SHP77 treated with DMSO at 0.1 percent for 48 hours (cell line): ENCODE data around the gene AP3M1.

Experiments
- DNase-seq: peaks from one replicate; lab custom pipeline; 2025; lab: John Stamatoyannopoulos, UW

AP3M1 gene

GRCh38 chr10:74079936-74080590 is 70.6 kb downstream of the AP3M1 start:
- DNase-seq = no peak

GRCh38 chr10:74079028-74079935 is 71.3 kb downstream of the AP3M1 start:
- DNase-seq = no peak

- no peak for DNase-seq
Measured at GRCh38 chr10:74078037-74078436, 72.6 kb downstream of the AP3M1 start.

- no peak for DNase-seq
Measured at GRCh38 chr10:74077416-74077815, 73.2 kb downstream of the AP3M1 start.

DNA sequence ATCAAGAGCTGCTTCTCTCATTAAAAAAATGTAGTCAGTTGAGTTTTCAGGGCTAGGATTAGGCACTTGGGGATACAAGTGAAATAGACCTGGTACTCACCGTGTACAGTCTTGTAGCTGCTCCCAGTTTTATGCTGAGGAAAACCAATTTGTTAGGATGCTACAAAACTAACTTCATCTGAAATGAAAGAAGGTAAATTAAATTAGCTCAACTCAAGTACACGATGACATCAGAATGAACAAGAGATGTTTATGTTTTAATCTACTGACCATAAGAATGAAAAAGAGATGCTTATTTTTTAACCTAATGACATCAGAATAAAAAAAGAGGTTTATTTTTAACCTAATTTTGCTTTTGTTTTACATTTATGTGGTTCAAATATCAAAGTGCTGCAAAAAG is 73.7 kb downstream of the AP3M1 start:
- DNase-seq = no peak

DNA sequence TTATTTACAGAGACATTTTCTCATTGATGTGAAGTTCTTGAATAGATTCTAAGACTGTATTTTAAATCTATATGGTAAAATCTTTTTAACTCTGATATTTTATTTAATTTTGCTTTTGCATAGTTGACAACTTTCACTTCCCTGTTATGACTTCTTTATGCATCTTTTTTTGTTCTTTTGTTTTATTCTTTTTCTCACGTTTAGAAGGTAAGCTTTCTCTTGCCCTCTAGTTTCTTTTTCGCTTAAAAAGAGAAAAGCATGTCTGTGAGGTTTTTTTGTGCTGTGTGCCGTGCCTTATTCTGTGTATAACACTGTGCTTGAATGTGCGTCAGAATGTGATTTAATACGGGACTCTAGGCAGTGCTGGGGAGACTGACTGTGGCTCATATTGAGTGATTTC is 74.7 kb downstream of the AP3M1 start:
- no peak for DNase-seq

- DNase-seq = no peak
Measured at GRCh38 chr10:74072503-74072902, 78.1 kb downstream of the AP3M1 start.

GRCh38 chr10:74071157-74071556 is 79.5 kb downstream of the AP3M1 start:
- DNase-seq = no peak
